GM21529 (cell line): ENCODE measurements around the gene THAP3.
"Not testable (repeated sequence)": the region's sequence is repeated elsewhere in the genome, so short reads cannot be mapped to it uniquely, and the experiment has no call there.

Source experiments
- ATAC-seq: cut with Tn5 transposase; IDR thresholded peaks from one replicate; pipeline ENCODE4 v1.9.1; 2021; ENCODE audit not compliant: unreplicated experiment

The THAP3 gene

GRCh38 chr1:6590046-6590445 is 34.6 kb upstream of the THAP3 start:
- no peak for ATAC-seq

GRCh38 chr1:6591222-6591621 is 33.4 kb upstream of the THAP3 start:
- no peak for ATAC-seq

DNA sequence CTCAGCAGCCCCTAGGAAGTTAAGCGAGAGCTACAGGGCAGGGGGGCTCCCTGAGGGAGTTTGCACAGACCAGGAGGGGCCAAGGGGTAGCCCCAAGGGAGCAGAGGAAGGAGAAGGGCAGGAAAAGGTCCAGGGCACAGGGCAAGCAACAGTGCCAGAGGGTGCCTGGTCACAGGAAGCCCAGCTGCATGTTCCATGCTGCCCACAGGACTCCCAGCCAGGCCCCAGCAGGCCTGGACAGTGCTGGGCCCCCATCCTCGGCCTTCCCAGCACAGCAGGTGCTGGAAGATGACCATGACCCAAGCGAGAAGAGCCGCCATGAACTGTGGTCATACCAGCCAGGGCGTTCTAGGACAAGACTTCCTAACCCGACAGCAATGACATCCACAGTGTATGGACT is 33.0 kb upstream of the THAP3 start:
- no peak for ATAC-seq

DNA sequence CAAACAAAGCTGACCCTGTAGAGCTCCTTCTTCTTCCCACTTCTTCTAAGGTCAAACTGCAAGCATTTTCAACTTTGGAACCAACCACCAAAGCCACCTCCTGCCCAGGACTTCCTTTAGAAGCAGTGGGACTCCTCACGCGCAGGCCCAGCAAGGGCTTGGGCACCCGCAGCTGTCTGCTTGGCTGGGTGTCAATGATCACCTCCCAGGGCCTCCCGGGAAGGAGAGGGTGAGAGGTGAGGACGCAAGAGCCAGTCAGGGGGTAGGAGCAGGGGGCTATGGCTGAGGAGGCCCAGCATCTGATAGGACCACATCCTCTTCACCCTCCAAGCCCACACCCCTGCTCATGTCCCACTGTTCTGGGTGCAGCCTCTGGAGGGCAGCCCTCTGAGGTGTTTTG is 32.2 kb upstream of the THAP3 start:
- ATAC-seq = no peak

DNA sequence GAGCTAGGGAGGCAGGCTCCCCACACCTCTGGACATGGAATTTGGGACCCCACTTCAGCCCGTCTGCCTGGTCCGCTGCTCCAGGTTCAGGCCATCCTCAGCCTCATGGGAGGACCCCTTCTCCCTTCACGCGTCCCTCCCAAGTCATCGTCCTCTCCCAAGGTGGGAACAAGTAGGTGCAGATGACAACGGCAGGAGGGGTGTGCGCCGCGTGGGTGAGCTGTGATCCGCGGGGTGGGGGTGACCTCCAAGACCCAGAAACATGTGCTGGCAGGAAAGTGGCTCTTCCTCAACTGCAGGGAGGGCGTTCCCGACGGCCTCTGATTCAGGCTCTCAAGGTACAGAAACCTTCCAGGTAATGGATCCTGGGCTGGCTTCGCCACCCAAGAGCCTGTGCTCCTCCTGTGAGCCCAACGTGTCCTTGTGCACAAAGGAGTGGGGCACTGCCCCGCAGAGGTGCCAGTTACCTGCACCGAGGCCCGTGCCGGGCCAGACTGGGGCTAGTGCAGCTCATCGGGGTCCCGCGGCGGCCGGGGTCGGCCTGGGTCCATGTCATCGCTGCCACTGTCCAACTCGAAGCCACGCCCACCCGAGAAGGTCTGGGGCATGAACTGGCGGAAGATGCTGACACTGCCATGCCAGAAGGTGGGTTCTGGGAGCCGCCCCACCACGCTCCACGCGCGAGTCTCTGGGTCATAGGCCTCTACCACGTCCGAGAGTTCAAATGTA is 31.6 kb upstream of the THAP3 start:
- no peak for ATAC-seq

GRCh38 chr1:6593810-6594209 is 30.9 kb upstream of the THAP3 start:
- no peak for ATAC-seq

DNA sequence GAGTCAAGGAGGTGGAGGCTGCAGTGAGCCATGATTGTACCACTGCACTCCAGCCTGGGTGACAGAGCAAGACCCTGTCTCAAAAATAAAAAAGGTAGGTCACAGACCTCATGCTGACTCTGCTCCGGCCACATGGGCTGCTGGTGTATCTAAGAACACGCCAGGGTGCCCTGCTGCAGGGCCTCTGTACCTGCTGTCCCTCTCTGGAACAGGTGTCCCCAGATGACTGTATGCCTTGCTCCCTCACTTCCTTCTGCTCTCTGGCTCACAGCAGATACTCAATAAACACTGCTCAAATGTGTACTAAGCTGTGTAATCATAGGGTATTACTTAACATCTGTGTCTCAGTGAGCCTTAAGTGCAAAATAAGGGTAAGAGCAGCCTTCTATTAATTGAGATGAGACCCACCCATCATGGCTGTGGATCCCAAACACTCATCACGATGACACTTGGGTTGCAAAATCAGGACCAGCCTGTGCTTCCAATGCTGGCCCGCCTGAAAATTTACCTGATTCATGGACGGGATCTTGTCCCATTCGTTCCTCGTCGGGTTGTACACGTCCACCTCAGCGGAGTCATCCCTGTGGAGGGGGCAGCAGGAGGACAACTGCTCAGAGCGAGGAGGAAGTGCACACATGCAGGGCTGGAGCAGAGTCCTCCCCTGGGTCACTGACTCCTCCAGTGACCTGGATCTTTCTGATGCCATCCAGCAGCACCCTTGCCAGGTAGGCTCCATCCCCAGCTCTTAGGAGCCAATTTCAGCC is 29.5 kb upstream of the THAP3 start:
- no peak for ATAC-seq

- ATAC-seq = no peak
Measured at GRCh38 chr1:6596351-6596750, 28.3 kb upstream of the THAP3 start.

GRCh38 chr1:6596886-6597776 is 27.5 kb upstream of the THAP3 start:
- ATAC-seq = no peak

- no peak for ATAC-seq
Measured at GRCh38 chr1:6597777-6598131, 26.9 kb upstream of the THAP3 start.

DNA sequence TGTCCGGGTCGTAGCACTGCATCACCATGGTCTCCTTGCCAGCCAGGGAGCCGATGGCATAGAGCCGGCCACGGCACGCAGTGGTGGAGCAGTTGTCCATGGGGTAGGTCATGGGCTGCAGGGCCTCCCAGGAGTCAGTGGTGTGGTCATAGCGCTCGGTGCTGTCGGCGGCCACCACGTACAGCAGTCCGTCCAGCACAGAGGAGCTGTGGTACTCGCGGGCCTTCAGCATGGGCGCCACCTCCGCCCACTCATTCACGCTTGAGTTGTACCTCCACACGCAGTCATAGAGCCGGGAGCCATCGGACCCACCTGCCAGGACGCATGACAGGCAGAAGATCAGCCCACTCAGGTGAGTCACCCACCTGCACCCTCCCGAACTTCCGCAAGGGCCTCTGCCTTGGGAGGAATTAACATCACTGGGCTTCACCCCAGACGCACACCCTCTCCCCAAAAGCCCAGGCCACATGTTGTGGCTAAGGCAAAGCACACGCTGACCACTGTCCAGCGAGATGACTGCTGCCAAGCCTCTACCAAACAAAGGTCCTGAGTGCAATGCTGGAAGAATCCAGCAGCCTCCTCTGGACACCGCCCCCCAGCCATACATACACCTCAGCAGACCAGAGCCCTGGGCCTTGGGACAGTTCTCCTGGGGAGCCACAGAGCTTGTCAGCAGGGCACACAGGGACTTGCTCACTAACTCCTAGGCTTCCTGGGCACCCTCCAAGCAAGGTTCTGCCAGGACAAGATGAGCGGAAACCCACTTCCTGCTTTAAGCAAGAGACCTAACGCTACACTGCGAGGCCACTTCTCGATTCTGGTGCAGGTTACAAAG is 25.3 kb upstream of the THAP3 start:
- no peak for ATAC-seq

DNA sequence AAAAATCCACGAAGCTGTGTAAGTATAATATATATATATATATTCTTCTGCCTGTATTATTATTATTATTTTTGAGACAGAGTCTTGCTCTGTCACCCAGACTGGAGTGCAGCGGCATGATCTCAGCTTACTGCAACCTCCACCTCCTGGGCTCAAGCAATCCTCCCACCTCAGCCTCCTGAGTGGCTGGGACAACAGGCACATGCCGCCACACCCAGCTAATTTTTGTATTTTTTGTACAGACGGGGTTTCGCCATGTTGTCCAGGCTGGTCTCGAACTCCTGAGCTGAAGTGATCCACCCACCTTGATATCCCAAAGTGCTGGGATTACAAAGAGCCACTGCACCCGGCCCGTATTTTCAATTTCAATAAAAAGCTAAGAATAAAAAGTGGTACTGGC is 24.7 kb upstream of the THAP3 start:
- not testable (repeated sequence) for ATAC-seq

- peak; percentile 2 for ATAC-seq
Measured at GRCh38 chr1:6600410-6601048, 24.1 kb upstream of the THAP3 start.

GRCh38 chr1:6601049-6601922 is 23.4 kb upstream of the THAP3 start:
- peak; percentile 33 for ATAC-seq

- ATAC-seq = peak; percentile 25
Measured at GRCh38 chr1:6601923-6602668, 22.6 kb upstream of the THAP3 start.

DNA sequence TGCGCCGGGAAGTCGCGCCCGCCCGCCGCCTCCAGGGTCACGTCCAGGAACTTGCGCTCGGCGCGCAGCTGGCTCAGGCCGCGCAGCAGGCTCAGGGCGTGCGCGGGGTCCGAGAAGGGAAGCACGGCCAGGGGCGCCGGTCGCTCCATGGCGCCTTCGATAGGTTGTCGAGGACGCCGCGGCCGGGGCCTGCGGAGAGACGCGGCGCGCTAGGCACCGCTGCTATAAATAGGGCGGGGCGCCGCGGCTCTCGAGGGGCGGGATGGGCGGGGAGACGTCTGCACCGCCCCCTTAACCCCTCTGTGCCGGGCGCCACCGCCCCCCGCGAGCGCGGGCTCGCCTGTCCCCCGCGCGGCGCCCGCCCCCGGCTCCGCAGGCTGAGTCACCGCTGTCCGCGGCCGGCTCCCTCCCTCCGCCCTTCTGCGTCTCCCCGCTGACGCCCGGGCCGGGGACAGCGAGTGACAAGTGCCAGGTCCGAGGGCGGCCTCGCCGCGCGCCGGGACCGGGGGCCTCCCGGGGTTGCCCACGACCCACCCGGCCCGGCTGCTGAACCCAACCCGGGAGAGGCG is 21.9 kb upstream of the THAP3 start, which contains the start of gene KLHL21:
KLHL21 (minus strand) TSS at position 201 of the 569 bp plus-strand sequence; CDS start at position 149, 52 bp downstream.
- ATAC-seq = peak; percentile 49

DNA sequence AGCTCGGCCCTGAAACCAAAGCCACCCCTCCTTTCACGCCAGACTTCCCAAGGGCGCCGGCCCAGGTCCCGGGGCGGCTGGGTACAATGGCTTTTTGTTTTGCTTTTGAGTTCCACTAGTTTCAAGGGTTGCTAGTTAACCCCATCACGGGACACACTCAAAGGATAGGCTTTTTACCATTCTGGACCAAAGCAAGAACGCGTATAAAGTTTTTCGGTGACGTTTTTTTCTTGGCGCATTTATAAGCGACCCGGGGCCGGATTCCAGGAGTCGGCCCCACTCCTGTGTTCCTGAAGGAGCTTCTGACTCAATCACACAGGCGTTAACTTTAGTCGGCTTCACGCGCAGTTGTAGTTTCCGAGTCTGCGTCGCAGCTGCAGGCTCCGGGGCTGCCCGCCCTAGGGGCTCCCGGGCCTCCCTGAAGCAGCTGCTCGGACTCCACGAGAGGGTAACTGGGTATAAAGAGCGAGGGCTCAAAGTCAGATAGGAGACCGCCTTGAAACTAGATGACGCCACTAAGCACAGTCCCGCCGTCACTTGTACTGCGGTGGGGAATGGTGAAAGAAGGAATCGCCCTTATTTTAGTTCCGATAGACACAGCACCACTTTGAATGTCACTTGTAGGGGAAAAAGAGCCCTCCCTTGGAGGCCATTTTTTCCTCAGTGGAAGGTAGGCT is 21.3 kb upstream of the THAP3 start:
- ATAC-seq = peak; percentile 31
